Ovary (tissue), 9 donors: Measurements from ENCODE around the gene MMD. TPM values are rescaled to one million over a fixed set of nuclear protein-coding genes. Genes with fewer than 3 reads are reported as not detected.

Experiments
- DNase-seq, 5 donors: peaks; one replicate each; pipeline ENCODE4 v3.0.0-alpha.2; 2019 to 2020
- H3K27ac ChIP-seq, 2 donors: fragments of 200-600 bp; one replicate each; pipeline versions ENCODE4 v1.5.1 to v1.8.0; 2019 to 2022
- H3K27me3 ChIP-seq: fragments of 200-600 bp; one replicate; pipeline ENCODE4 v1.8.0; 2022
- H3K36me3 ChIP-seq: fragments of 200-600 bp; sonication (generic); one replicate; pipeline ENCODE4 v1.5.1; 2019
- H3K4me1 ChIP-seq: one replicate; pipeline ENCODE4 v1.8.1; 2013; ENCODE audit warnings: mild to moderate bottlenecking, moderate library complexity; ENCODE audit not compliant: insufficient read depth
- H3K4me3 ChIP-seq: fragments of 200-600 bp; sonication (generic); one replicate; pipeline ENCODE4 v1.5.1; 2017
- H3K9me3 ChIP-seq, 2 donors: fragments of 200-600 bp in 1 of 2; sonication (generic) in 1 of 2; one replicate each; pipeline versions ENCODE4 v1.5.1 to v1.8.1; 2013 to 2019; ENCODE audit warnings: mild to moderate bottlenecking in 1 of 2, moderate library complexity in 1 of 2
- EP300 ChIP-seq: sonication (generic); formaldehyde crosslinking; IDR thresholded peaks from one replicate; pipeline ENCODE4 v1.6.1; 2017; ENCODE audit warnings: antibody characterized with exemption
- POLR2A ChIP-seq: fragments of 450-650 bp; IDR thresholded peaks from one replicate; pipeline ENCODE4 v1.6.1; 2017; ENCODE audit warnings: antibody characterized with exemption, mild to moderate bottlenecking, moderate library complexity
- WGBS, 3 donors: extraction: QIAGEN DNeasy Blood & Tissue Kit in 1 of 3; methylation state at CpG; one replicate each; pipeline versions ENCODE4 v1.1.5 to v1.1.7; 2013 to 2017; 5-methylcytosine and 5-hydroxymethylcytosine counted together
- intact Hi-C, 4 donors: fragments of 100-400 bp; cut with DNase I; formaldehyde crosslinking; loops; one replicate each; pipeline versions ENCODE4 v1.11.0 to v1.15.1; 2022 to 2023
- polyA plus RNA-seq, 2 donors: library from polyadenylated mRNA; stranded (reverse); fragments of 200-250 nt in 1 of 2; fragments of 350-450 nt in 1 of 2; fragmentation: Illumina TruSeq in 1 of 2; extraction: RNeasy Lipid Tissue Mini Kit (QIAGEN cat#74804) in 1 of 2; gene quantifications; one replicate each; pipeline ENCODE4 v1.2.3, GENCODE V29; 2013 to 2014
- total RNA-seq, 7 donors: library from RNA; depleted of rRNA in 2 of 7; stranded (reverse); fragments of >200 nt in 2 of 7; fragmentation: NEBNext Ultra II Directional in 3 of 7; extraction: Animal tissue kit (Norgen Biotek cat#: 25700) in 3 of 7; gene quantifications; one replicate each; pipeline versions ENCODE4 v1.1.0 to v1.2.4, GENCODE V29; 2016 to 2023
- TF ChIP-seq, protein P1 (sequence below), 3 donors: fragments of 450-650 bp in 2 of 3; fragments of 200-600 bp in 1 of 3; IDR thresholded peaks; one replicate each; pipeline versions ENCODE4 v1.5.1 to v1.8.0; 2016 to 2022; ENCODE audit warnings: antibody characterized with exemption in 3 of 3, mild to moderate bottlenecking in 1 of 3
- donor health status: DM: no; HTN: no; CAD: no; lungs with moderate emphysema.
- donor health status: DM: no; HTN: no; CAD: no.
- donor health status: Bipolar disorder and iron deficiency.
- donor health status: DM: yes; HTN: yes; CAD: no.
- donor health status: DM: no; HTN: no; CAD: no.
- donor health status: DM: yes; HTN: yes; CAD: no.

Gene MMD
- total and polyA plus RNA-seq, 9 donors: 5.0 to 11.0 (median 6.7) TPM

DNA sequence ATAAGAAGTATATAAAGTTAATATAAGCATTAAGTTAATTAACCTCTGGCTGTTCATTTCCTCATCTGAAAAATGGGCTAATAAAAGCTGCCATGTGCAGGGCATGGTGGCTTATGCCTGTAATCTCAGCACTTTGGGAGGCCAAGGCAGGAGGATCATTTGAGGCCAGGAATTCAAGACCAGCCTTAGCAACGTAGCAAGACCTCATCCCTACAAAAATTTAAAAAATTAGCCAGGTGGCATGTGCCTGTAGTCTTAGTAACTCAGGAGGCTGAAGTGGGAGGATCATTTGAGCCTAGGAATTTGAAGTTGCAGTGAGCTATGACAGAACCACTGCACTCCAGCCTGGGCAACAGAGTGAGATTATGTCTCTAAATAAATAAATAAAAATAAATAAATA is 40.6 kb upstream of the MMD start:
- Histone ChIP-seq H3K4me1 (no peaks in the 10 kb centered on the region), H3K27ac (no peak overlapping the region), H3K27me3 (no peaks in the 10 kb centered on the region), H3K36me3 (no peaks in the 10 kb centered on the region), H3K4me3 (no peak overlapping the region), H3K9me3 (no peaks in the 10 kb centered on the region)
- DNase-seq: no peak
- WGBS, 3 donors: 68 to 81% (median 81%) methylated on average over 1 of the region's 1 CpG
- TF ChIP-seq EP300 (no peak), POLR2A (no peak)
- TF ChIP-seq, protein P1, sequence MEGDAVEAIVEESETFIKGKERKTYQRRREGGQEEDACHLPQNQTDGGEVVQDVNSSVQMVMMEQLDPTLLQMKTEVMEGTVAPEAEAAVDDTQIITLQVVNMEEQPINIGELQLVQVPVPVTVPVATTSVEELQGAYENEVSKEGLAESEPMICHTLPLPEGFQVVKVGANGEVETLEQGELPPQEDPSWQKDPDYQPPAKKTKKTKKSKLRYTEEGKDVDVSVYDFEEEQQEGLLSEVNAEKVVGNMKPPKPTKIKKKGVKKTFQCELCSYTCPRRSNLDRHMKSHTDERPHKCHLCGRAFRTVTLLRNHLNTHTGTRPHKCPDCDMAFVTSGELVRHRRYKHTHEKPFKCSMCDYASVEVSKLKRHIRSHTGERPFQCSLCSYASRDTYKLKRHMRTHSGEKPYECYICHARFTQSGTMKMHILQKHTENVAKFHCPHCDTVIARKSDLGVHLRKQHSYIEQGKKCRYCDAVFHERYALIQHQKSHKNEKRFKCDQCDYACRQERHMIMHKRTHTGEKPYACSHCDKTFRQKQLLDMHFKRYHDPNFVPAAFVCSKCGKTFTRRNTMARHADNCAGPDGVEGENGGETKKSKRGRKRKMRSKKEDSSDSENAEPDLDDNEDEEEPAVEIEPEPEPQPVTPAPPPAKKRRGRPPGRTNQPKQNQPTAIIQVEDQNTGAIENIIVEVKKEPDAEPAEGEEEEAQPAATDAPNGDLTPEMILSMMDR (IDR thresholded peaks at IDR 0.05): no peak
- intact Hi-C loops: no loop called here

DNA sequence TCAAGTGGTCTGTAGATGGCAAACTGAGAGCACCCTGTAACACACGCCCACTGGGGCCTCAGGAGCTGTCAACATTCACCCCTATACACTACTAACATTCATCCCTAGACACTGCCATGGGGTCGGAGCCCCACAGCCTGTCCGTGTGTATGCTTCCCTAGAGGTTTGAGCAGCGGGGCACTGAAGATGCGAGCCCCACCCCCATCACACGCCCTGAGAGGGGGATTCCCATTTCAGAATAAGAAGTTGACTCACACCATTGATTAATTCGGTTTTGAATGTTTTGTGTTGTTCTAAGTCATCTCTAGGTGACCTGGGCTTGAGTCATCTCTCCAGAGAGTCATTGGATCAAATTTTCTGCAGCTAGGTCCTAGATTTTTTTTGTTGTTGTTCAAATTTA is 37.3 kb upstream of the MMD start:
- WGBS, 3 donors: 82 to 89% (median 85%) methylated on average over 7 of the region's 7 CpGs
- Histone ChIP-seq H3K4me1 (no peaks in the 10 kb centered on the region), H3K27ac (no peak overlapping the region), H3K27me3 (no peaks in the 10 kb centered on the region), H3K4me3 (no peak overlapping the region), H3K36me3 (no peaks in the 10 kb centered on the region), H3K9me3 (no peaks in the 10 kb centered on the region)
- TF ChIP-seq EP300: no peak
- intact Hi-C loops: no loop called here
- no peak for DNase-seq

DNA sequence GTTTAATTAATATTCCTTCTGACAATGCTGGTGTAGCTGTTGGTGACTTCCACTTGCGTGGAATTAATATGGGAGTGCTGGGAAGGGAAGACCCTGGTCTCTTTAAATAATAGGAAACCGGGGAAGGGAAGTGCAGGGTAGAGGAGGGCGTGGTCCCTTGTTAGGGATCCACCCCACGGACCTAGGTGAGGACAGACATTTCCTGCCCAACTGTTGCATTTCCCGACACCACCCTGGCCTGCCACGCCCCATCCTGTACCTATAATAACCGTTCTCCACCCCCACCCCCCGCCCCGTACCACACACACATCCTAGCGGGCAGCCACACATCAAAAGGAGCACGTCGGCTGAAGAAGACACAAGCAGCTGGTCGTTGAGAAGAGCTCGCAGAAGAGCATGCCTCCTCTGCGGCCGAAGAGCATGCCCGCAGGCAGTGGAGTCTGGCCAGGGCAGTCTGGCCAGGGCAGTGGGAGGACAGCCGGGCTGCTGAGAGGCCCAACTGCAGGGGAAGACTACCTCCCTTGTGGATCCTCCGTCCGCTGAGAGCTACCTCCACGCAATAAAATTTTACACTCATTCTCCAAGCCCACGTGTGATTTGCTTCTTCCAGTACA is 36.8 kb upstream of the MMD start:
- Histone ChIP-seq H3K27ac (no peak overlapping the region), H3K27me3 (no peaks in the 10 kb centered on the region), H3K9me3 (no peaks in the 10 kb centered on the region), H3K4me3 (no peak overlapping the region), H3K4me1 (no peaks in the 10 kb centered on the region), H3K36me3 (no peaks in the 10 kb centered on the region)
- DNase-seq: no peak
- 86 to 88% (median 88%) methylated on average over 22 of the region's 22 CpGs for WGBS, 3 donors
- intact Hi-C loops: no loop called here
- TF ChIP-seq EP300 (no peak), POLR2A (no peak)
- TF ChIP-seq, protein P1 (IDR thresholded peaks at IDR 0.05): no peak

DNA sequence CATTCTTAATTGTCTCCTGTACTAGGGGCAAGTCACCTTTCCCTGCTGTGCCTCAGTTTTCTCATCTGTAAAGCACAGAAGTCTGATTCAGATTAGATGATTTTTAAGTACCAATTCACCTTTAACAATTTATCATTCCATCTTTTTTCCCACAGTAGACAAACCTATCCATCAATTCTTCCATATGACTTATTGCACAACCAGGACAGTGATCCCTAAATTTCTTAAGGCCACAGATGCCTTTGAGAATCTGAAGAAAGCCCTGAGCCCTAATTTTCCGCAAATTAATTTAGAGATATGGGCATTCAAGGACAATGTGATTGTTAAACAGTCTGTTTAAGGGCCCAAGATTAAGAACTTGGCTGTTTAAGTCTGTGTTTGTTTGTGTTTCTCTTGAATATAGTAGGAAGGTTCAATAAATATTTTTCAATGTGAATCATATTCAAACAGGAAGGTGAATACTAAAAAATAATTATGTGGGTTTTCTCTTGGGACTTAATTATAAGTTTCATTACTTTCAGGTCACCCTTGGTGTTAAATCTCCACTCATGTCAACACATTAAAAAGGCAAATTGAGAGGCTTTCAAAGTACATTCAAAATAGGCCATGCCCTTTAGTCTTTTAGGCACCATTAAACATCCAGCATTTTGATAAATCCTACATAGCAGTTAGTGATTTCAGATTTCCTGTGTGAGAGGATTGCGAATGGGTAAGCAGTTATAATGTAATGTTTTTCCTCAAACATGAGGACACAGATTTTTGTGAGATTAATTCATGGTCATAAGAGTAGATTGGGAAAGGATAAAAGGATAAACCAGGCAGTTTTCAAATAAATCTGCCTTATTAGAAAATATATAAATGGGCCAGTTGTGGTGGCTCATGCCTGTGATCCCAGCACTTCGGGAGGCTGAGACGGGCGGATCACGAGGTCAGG is 34.9 kb upstream of the MMD start:
- Histone ChIP-seq H3K27me3 (no peaks in the 10 kb centered on the region), H3K4me1 (no peaks in the 10 kb centered on the region), H3K36me3 (no peaks in the 10 kb centered on the region), H3K4me3 (no peak overlapping the region), H3K9me3 (no peaks in the 10 kb centered on the region), H3K27ac (no peak overlapping the region)
- WGBS, 3 donors: 85 to 91% (median 90%) methylated on average over 6 of the region's 6 CpGs
- no peak for TF ChIP-seq EP300
- no peak for DNase-seq
- intact Hi-C loops: no loop called here

DNA sequence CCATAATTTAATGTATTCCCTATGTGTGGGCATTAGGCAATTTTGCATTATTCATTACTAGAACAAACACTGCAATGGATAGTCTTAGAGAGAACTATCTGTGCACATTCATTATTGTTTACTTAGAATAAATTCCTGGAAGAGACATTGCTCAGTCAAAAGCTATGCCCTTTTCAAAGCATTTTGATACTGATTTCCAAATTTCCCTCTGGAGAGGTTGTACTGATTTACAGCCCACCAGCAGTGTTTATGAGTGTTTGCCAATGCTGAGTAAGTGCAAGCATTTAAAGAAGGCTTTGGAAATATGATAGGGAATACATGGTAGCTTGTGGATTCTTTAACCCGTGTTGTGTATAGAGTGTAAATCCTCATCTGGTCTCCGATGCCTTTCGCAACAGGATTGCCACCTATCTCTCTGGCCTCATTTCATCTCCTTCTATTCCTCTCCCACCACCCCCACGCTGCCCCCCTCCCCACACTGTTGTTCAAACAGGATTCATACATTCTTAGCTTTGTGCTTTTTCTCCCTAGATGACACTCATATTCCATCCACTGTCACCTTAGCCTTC is 33.4 kb upstream of the MMD start:
- Histone ChIP-seq H3K9me3 (no peaks in the 10 kb centered on the region), H3K36me3 (no peaks in the 10 kb centered on the region), H3K4me3 (no peak overlapping the region), H3K27ac (no peak overlapping the region), H3K27me3 (no peaks in the 10 kb centered on the region), H3K4me1 (no peaks in the 10 kb centered on the region)
- TF ChIP-seq, protein P1 (IDR thresholded peaks at IDR 0.05): no peak
- TF ChIP-seq EP300 (no peak), POLR2A (no peak)
- no peak for DNase-seq
- intact Hi-C loops: no loop called here
- WGBS, 3 donors: 12 to 28% (median 13%) methylated on average over 4 of the region's 4 CpGs
